Fibroblast of gingiva (primary cell): Measurements from ENCODE around the gene CCDC188.
"Not testable (repeated sequence)": the region's sequence is repeated elsewhere in the genome, so short reads cannot be mapped to it uniquely, and the experiment has no call there.

Experiments
- DNase-seq: peaks from one replicate; pipeline ENCODE4 v3.0.0-alpha.2; 2011; ENCODE audit warnings: low read depth

The CCDC188 gene

DNA sequence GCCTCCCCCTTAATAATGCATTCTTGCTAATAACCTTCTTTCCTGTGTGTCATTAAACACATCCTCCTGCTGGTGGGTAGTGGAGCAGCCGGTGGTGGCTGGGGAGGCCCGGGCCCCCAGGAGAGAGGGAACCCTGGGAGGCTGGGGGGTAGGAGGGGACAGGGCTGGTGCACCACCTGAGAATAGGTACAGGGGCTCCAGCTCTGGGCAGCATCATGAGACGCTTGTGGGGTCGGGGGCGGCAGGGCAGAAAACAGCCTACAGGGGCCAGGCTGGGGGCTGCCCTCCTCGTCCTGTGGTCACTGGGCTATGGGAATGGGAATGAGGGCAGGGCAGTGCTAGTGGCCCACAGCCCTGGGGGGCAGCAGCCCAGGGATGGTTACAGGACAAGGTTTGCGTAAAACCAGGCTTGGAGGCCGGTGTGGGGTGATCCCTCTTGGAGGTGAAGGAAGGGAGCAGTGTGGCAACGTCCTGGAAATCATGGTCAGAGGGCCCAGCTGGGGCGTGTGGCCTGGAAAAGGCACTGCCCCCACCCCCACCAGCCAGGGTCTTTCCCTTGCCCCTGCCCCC is 18.5 kb upstream of the CCDC188 start:
- no peak for DNase-seq

DNA sequence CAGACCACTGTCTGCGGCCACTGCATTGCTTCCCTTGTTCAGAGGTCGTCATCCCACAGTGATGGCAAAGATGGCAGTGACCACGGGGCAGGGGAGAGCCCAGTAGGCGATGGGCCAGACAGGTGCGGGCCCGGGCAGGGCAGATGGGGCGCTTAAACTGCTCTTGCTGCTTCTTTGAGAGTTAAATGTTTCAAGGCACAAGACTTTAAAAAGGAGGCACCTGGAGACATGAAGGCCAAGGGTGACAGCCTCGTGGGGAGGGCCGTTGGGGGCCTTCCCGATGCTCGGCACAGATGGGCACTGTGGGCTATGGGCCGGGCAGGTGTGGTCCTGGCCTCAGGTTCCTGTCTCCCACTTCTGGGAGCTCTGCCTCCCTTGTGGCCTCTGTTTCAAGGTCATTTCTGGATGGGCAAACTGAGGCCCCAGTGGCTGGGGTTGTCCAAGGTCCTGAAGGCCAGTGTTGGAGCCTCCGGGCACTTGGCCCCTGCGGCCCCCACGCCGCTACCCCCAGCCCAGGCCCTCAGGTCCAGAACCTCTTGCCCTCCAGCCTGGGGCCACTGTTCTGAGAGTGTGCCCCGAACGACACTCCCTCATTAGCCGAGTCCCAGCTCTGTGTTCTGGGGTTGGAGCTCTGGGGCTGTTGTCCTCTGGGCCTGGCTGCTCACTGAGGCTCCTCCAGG is 16.9 kb upstream of the CCDC188 start:
- DNase-seq, result no peak

DNA sequence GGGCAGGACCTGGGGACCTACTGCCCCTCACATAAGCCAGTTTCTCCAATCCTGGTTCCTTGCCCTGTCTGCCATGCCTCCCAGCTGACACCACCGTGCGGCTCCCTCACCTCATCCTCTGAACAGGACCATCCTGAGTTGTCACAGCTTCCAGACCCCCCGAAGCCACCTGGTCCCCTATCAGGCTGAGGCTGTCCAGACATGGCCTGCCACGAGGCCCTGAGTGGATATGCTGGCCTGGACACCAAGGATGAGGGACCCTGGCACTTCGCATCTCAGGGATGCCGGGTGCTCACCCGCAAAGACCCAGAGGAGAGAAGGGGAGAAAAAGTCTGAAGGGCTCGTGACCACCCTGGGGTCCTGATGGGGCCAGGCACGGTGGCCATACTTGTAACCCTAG is 15.8 kb upstream of the CCDC188 start:
- DNase-seq, result no peak

DNA sequence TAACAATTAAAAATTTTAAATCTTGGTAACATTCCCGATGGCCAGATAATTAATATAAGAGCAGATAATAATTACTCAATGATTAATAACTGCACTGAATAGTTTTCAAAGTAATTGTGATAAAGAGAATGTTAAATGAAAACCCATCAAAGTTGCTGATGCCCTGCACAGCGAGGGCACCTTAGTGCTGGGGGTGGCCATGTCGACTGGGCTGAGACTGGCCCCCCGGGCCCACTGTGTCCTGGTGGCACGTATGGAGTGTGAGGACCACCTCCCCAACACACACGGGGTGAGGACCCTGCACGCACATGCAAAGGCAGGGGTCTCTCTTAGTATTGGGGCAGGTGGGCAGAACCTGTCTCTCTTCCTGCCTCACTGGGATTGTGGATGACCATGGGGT is 15.1 kb upstream of the CCDC188 start:
- DNase-seq, result no peak

DNA sequence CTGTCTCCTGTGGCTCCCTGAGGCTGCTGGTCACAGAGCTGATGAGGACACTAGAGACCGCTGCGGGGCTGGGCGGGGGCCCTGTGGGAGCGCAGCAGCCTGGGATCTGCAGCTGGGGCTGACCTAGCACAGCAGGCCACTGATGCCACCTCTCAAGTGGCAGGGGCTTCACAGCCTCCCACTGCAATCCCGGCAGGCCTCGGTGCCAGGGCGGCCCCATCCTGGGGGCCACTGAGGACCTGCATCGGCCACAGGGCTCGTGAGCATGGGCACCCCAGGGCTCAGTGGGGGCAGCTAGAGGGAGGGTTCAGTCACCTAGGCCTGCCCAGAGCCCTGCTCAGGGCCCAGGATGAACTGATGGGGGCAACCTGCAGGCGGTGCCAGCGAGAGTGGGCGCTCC is 14.6 kb upstream of the CCDC188 start:
- DNase-seq, result no peak

DNA sequence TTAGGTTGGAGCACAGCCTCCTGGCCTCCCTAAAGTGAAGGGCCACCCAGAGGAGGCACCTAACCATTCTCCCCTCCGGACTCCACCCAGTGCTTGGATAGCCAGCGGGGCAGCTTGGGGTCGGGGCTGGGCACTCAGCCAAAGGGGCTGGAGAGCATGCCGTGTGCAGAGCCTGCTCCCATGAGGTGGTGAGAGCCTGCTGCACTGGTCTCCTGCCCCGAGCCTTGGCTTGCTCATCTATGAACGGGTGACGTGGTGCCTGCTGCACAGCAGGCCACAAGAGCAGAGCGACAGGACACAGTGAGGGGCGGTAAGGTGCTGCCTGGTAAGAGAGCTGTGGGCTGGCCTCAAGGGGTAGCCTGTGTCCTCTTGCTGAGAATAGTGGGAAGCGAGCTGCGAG is 14.0 kb upstream of the CCDC188 start:
- DNase-seq, result no peak

DNA sequence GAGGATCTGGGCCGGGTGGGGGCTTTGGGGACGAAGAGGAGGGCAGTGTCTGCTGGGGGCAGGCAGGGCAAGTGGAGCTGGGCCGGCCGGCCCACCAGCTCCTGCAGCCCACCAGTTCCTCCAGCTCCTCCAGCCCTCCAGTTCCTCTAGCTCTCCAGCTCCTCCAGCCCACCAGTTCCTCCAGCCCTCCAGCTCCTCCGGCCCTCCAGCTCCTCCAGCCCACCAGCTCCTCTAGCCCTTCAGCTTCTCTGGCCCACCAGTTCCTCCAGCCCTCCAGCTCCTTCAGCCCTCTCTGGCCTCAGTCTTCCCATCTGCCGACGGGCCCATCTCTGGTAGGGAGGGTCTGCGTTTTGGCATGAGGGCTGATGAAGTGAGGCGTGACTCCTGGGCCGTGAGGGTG is 9.2 kb upstream of the CCDC188 start:
- no peak for DNase-seq

DNA sequence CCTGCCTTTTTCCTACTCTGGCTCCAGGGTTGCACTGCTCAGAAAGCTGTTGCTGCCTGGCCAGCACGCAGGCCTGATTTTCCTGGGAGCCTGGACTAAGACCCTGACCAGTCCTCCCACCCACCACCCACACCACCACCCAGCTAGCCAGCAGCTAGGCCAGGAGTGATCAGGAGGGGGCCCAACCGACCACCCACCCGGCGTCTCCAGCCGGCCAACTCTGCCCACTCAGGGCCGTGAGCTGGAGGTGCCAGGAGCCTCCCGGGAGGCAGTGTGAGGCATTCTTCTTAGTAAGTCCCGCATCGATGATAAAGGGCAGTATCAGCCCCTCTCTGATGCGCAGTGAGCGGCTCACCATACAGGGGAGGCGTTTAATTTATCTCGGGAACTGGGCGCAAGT is 8.7 kb upstream of the CCDC188 start:
- not testable (repeated sequence) for DNase-seq

DNA sequence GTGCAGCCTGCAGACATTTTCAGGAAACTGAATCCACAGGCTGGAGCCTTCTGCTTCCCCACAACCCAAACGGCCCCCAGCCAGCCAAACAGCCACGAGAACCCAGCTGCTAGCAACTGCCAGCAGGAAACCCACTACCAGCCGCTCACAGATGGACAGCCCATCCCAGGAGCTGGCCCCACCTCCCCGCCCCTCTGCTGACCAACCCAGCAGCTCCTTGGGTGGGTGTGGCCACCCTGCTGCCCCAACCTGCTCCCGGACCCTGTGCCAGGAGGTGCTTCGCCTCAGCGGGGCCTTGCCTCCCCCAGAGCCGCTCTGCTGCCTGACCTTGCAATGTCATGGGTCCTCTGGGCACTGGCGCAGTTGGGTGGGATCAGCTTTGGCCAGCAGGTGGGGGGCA is 8.2 kb upstream of the CCDC188 start:
- no peak for DNase-seq

DNA sequence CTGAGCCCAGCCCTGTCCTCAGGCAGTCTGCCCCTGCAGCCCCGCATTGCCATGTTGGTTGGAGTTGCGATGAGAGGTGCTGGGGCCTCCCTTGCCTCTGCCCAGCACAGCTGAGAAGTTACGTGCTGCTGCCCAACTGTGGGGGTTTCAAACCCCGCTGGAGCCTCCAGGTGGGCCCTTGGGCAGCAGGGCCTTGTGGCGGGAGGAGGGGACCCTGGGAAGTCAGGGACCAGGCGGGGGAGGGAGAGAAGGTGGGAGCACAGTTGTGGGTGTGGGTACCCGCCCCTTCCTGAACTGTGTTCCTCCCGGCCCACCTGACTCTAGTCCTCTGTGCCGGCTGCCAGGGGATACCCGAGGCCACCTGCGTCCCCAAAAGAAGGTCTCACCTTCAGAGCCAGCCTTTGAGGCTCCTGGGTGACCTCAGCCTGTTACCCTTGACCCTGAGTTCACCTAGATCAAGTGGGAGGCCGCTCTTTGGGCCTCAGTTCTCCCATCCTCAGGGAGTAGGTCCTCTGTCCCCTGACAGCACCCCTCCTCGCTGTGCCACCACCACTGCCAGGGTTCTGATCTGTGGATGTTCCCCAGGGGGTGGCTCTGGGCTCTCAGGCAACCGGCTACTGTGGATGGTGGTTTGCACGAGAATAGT is 7.7 kb upstream of the CCDC188 start:
- no peak for DNase-seq

DNA sequence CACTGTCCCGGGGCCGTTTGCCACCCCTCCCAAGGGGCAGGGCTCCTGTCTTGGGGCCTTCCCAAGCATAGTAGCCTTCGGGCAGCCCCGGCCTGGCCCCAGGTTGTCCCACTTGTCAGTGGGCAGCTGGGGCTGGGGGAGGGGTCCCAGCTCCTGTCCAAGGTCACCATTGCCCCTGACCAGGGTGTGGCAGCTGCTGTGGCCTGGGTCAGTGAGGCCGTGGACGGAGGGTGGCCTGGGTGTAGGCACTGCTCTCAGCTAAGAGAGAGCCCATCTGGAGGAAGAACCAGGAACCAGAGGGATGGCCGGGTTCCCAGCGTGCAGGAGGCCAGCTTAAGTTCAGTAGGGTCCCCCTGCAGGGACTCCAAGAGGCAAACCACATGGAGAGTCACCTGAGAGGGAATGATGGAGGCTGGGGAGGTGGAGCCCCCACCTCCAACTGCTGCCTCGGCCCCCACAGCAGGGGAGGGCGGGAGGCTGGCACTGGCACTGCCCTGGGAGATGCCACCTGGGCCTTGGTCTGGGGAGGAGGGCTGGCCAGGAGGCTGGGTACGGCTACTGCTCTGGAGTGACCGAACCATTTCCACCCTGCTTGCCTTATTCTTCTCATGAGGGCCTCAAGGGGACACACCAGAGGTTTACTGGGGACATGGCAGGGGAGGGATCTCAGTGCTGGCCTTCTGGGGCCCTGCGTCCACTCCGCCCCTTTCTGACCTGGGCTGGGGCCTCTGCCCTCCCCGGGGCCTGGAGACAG is 6.8 kb upstream of the CCDC188 start:
- DNase-seq, result no peak

DNA sequence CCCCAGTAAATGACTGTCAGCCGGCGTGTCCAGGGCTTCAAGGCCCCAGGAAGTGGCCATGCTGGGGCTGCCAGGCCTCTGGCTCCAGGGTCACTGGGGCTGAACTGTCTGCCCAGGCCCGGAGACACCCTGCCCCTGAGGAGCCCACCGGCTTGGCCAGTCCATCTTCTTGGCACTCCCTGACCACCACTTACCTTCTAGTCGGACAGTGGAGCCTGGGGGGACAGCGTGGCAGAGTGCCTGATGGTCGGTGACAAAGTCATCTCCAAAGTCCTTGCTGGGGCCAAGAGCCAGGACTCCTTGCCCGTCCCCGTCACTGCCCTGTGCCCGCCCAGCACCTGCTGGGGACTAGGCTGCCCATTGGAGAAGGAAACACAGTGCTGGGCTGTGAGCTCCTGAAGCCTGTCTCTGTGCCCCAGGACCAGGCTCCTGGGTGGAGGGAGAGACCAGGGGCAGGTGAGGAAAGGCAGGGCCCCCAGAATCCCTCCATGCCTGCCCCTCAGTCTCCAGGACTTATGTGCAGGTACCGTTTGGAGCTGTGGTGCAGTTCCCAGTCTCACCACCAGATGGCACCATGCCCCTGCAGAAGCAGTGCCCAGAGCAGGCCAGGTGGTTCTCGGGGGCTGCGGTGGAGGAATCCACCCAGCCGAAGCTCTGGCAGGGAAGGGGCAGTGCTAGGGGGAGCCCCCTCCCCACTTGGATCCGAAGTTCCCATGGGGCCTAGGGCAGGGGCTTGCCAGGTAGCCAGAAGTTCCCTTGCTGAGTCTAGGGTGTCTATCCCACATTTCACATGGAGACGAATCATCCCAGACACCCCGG is 6.0 kb upstream of the CCDC188 start:
- DNase-seq, result peak; percentile 59

DNA sequence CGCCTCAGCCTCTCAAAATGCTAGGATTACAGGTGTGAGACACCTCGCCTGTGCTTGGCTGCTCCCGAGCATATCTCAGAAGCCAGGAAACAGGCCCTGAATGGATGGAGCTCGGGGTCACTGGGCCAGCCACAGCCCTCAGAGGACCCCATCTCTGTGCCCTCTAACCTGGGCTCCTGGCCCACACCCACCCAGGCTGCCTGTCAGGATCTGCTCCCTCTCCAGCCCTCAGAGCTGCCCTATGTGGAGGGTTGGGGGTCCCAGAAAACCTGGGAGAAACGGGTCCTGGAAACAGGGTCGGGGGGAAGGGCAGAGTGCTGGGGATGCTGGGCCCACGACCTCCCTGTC is 5.2 kb upstream of the CCDC188 start:
- no peak for DNase-seq

DNA sequence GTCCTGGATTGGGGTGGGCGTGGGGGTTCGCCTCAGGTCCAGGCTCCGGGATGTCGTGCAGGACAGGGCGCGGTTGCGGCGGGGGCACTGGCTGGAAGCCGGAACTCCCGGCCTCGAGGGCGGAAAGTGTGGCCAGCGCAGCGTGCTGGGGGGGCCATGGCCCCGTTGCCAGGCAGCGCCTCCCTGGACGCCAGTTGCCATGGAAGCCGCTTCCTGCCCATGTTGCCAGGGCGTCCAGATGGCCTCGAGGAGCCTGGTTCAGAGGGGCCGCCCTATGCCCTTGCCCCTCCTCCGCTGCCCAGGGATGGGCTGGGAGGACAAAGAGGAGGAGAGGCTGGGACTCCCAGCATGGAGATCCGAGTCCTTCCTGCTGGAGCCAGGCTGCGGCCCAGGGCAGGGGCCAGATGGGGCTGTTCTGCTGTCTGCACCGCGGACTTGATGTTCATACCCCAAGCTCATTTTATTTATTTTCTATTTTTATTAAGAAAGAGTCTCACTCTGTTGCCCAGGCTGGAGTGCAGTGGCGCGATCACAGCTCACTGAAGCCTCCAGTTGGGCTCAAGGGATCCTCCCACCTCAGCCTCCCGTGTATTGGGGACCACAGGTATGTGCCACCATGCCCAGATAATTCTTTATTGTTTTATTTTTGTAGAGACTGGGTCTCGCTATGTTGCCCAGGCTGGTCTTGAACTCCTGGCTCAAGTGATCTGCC is 4.6 kb upstream of the CCDC188 start:
- peak; percentile 81 for DNase-seq

DNA sequence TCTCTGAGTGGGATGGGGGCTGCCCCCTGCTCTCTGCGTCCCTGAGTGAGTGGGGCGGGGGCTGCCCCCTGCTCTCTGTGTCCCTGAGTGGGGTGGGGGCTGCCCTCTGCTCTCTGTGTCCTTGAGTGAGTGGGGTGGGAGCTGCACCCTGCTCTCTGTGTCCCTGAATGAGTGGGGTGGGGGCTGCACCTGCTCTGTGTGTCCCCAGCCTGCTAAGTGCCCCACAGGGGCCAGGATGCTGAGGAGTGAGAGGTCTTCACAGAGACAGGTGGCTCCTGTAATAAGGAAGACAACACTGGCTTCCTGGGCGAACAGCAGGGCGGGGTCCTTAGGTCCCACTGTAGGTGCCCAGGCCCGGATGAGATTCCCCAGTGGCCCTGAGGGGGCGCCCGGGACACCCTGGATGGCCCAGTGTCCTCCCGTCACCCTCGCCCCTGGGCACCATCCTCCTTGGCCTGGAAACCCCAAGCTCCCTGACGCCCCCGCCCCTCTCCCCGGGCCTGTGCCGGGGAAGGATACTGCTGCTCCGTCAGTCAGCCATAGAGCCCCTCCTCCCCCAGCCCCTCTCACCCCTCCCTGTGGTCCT is 3.8 kb upstream of the CCDC188 start:
- no peak for DNase-seq

DNA sequence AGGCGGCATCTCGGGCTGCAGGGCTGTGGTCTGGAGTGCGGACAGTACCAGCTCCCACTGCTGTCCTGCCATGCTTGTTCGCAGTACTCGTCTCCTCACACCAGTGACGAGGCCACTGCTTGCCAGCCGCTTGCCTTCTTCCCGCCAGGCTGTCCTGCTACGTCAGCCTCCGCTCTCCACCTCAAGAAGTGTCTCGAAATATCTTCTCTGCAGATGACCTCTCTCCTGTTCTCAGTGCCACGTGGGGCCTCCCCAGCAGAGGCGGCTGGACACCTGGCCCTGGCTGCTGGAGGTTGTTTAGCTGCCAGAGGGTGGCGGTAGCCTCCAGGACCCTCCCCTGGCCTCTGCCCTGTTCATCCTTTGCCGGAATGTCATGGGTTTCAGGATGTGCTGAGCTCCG is 3.1 kb upstream of the CCDC188 start:
- DNase-seq, result peak; percentile 20

DNA sequence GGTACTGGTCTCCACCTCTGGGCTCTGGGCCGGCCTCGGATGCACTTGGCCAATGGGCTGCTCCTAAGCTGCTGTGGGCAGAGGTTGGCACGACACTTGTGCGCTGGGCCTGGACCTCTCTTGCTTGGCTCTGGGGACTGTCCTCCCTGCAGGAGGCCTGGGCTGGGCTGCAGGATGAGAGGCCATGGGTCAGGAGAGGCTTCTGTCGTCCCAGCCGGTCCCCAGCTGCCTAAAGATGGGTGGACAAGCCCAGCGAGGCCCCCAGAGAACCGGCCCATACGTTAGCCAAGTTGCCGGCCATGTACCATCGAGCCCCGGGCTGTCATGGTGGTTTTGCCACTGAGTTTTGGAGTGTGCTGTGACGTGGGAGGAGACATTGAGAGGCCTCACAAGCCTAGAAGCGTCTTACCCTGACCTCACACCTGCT is 1.6 kb upstream of the CCDC188 start:
- no peak for DNase-seq

DNA sequence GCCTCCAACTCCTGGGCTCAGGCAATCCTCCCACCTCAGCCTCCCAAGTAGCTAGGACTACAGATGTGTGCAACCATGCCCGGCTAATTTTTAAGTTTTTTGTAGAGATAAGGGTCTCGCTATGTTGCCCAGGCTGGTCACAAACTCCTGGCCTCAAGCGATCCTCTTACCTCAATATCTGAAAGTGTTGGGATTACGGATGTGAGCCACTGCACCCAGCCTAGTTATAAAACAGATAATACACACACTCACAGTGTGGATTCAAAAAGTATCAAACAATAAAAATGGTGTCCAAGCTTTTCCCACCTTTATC is 377 bp upstream of the CCDC188 start:
- no peak for DNase-seq

DNA sequence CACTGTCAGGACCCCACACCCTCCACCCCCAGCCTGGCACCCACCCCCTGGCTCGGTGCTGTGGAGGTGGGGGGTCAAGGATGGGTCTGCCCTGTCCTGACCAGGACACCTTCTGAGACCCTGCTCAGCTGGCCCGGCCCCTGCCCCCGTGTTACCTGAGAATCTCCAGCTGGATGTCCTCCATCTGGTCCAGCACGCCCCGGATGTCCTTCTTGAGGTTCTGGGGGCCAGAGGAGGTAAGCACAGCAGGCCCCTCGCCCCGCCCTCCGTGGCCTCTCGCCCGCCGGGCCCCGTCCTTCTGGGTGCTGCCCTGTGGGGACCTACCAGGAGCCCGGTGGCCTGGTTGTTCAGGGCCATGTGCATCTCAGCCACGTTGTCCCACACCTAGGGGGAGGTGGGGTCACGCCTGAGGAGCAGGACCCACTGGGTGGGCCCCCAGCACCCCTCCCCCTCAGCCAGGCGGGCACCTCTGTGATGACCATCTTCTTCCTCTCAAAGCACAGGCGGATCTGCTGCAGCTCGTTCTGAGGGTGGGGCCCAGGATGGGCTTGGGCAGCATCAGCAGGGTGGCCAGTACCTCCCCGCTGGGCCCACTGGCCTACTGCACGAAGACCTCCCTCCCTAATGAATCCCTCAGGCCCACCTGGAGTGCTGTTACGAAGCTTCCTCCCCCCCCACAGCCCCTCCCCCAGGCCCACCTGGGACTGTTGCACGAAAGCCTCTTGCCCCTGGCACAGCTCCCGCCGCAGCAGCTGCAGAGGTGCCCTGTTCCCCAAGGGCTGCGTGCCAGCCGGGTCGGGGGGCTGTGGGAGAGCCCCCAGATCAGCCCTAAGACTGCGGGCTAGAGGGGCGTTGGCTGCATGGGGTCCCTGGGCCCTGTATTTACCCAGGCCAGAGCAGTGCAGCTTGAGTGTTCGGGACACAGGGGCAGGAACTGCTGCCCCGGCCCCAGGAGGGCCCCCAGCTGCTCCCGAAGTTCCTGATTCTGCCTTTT is 1.3 kb downstream of the CCDC188 start:
- no peak for DNase-seq

DNA sequence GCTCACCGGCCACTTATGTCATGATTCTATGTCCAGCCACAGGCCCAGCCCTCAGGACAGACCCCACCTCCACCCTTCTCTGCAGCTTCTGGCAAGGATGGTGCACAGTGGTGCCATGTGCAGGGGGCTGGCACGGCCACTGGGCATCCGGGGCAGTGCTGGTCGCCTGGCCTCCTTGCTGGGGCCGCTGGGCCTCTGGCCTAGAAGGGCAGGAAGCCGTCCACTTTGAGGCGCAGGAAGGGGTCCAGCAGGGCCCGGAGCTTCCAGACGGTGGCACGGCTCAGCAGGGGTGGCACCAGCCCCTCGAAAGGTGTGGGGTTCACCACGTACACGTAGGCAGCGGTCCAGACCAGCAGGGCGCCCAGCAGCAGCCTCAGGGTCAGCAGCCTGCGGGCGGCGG is 2.4 kb downstream of the CCDC188 start:
- no peak for DNase-seq
